ENCODE results near the gene WASF1.

WASF1 gene

GRCh38 chr6:110053395-110054240 is 125.9 kb downstream of the WASF1 start:
- TF ChIP-seq CTCF (IDR thresholded peaks at IDR 0.05; ENCODE audit: low read depth, low read length, missing control alignments): peak; percentile 63
- no peak for DNase-seq (ENCODE audit: low read depth)

GRCh38 chr6:110050440-110050813 is 129.0 kb downstream of the WASF1 start:
- DNase-seq (ENCODE audit: low read depth): no peak
- TF ChIP-seq CTCF (IDR thresholded peaks at IDR 0.05; ENCODE audit: low read depth, low read length, missing control alignments): no peak
- no peak overlapping the region for H3K4me3 ChIP-seq (ENCODE audit: low read depth, low read length)

More at GRCh38 chr6:110053395-110054240, 125.9 kb downstream of the WASF1 start:
- H3K4me3 ChIP-seq (ENCODE audit: low read depth, low read length): no peak overlapping the region
